PC-9 (cell line): ENCODE data around the gene ERN1. TPM values are rescaled to one million over a fixed set of nuclear protein-coding genes. Genes with fewer than 3 reads are reported as not detected.

ENCODE experiments used
- BruUV-seq: library from RNA; stranded (reverse); fragments of 400-500 nt; replicated peaks from 2 replicates; lab custom pipeline; 2021; lab: Mats Ljungman, UMichigan
- CTCF ChIA-PET: fragments of 300-600 bp; sonication (Branson Sonifier 250); formaldehyde crosslinking; loops from one replicate; lab custom pipeline; 2022; ENCODE audit warnings: antibody characterized with exemption; lab: Charles Lee
- POLR2A ChIA-PET: fragments of 300-600 bp; sonication (Branson Sonifier 250); formaldehyde crosslinking; loops from one replicate; lab custom pipeline; 2022; ENCODE audit warnings: antibody characterized with exemption; ENCODE audit not compliant: unreplicated experiment; lab: Charles Lee
- DNase-seq, 2 experiments: peaks; one replicate each; pipeline versions ENCODE4 v3.0.0 to v3.0.0-alpha.2; 2015 to 2022; ENCODE audit warnings: mixed read lengths in 1 of 2
- H2AFZ ChIP-seq: fragments of 200-600 bp; sonication (generic); 2 replicates; pipeline ENCODE4 v1.8.1; 2017; ENCODE audit warnings: antibody characterized with exemption
- H3F3A ChIP-seq: fragments of 200-600 bp; sonication (generic); 2 replicates; pipeline ENCODE4 v1.8.1; 2017; ENCODE audit warnings: antibody characterized with exemption, mild to moderate bottlenecking, low read depth; ENCODE audit not compliant: insufficient read depth
- H3K27ac ChIP-seq: fragments of 200-600 bp; sonication (generic); 2 replicates; pipeline ENCODE4 v1.6.1; 2016; ENCODE audit warnings: mixed run types
- H3K27me3 ChIP-seq: fragments of 200-600 bp; sonication (generic); 2 replicates; pipeline ENCODE4 v1.6.1; 2016; ENCODE audit warnings: low read depth, mixed run types; ENCODE audit not compliant: insufficient read depth
- H3K36me3 ChIP-seq: fragments of 200-600 bp; sonication (generic); 2 replicates; pipeline ENCODE4 v1.6.1; 2016; ENCODE audit warnings: low read depth, mixed run types
- H3K4me1 ChIP-seq: fragments of 200-600 bp; sonication (generic); replicated peaks from 2 replicates; pipeline ENCODE4 v1.6.1; 2016; ENCODE audit warnings: mixed run types; ENCODE audit not compliant: insufficient read depth
- H3K4me2 ChIP-seq: fragments of 200-600 bp; sonication (generic); 2 replicates; pipeline ENCODE4 v1.6.1; 2017; ENCODE audit warnings: mixed run types
- H3K4me3 ChIP-seq: fragments of 200-600 bp; sonication (generic); 2 replicates; pipeline ENCODE4 v1.6.1; 2016; ENCODE audit warnings: mixed run types
- H3K79me2 ChIP-seq: fragments of 200-600 bp; sonication (generic); 2 replicates; pipeline ENCODE4 v1.6.1; 2017; ENCODE audit warnings: low read depth, mixed run types
- H3K9me2 ChIP-seq: fragments of 200-600 bp; sonication (generic); 2 replicates; pipeline ENCODE4 v1.8.1; 2017; ENCODE audit warnings: mild to moderate bottlenecking; ENCODE audit not compliant: insufficient read depth
- H3K9me3 ChIP-seq: fragments of 200-600 bp; sonication (generic); 2 replicates; pipeline ENCODE4 v1.8.1; 2016; ENCODE audit warnings: low read depth; ENCODE audit not compliant: insufficient read depth
- H4K20me1 ChIP-seq: fragments of 200-600 bp; sonication (generic); 2 replicates; pipeline ENCODE4 v1.8.1; 2017; ENCODE audit not compliant: insufficient read depth
- EZH2 ChIP-seq: fragments of 200-600 bp; sonication (generic); IDR thresholded peaks from 2 replicates; pipeline ENCODE4 v1.8.0; 2017; ENCODE audit warnings: antibody characterized with exemption, low read depth
- intact Hi-C: fragments of 100-400 bp; cut with micrococcal nuclease; formaldehyde crosslinking; loops from one replicate; pipeline ENCODE4 v1.10.0; 2022; ENCODE audit not compliant: unreplicated experiment
- total RNA-seq: library from RNA; stranded (reverse); gene quantifications from 2 replicates; pipeline ENCODE4 v1.2.3, GENCODE V29; 2021
- TF ChIP-seq, protein P1 (sequence below): fragments of 200-600 bp; sonication (generic); conservative IDR thresholded peaks from 2 replicates; pipeline ENCODE4 v1.6.1; 2017; ENCODE audit warnings: mixed run types, antibody characterized with exemption, mild to moderate bottlenecking, moderate library complexity

ERN1 gene
- total RNA-seq, 1 experiment from 2014 or later = 9.2 TPM

DNA sequence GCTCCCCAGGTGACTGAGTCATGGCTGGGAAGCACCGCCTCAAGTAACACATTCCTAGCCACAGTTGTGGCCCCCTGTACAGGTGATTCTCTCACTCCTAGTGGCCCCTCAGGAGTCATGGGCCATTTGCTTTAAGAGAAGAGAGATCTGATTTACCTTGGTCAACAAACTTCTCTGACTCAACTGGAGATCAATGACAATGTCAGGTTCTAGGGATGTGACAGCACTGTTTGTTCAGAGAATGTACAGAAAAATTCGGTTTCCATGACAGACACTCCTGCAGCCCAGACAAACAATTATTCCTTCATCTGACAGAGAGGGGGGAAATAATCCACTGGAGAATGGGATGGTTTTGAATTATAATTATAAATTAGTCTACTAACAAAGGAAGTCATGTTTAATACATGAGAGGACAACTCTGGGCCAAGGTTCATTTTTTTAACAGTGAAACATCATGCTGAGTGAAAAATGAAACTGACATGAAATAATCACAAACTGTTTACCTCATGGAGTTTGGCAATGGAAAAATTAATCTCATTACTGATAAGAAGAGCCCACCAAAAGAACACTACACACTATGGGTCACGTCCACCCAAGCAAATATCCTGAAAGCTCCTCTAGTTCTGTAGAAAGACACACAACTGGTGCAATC lies 9.7 kb downstream of the ERN1 start:
- no peaks in the 10 kb centered on the region; the same call in 1 of the 2 replicates for H4K20me1 ChIP-seq
- no peak overlapping the region for H2AFZ ChIP-seq
- H3K4me2 ChIP-seq = no peak overlapping the region
- peaks cover 12% of the 10 kb centered on the region; the same call in 1 of the 2 replicates for H3K36me3 ChIP-seq
- H3K4me1 ChIP-seq = peaks cover 38% of the 10 kb centered on the region
- DNase-seq = no peak
- H3K4me3 ChIP-seq = no peak overlapping the region
- H3K9me2 ChIP-seq = no peaks in the 10 kb centered on the region
- no peaks in the 10 kb centered on the region for H3K27me3 ChIP-seq
- intact Hi-C loops = no loop called here
- no peaks in the 10 kb centered on the region for H3K9me3 ChIP-seq
- TF ChIP-seq, protein P1, sequence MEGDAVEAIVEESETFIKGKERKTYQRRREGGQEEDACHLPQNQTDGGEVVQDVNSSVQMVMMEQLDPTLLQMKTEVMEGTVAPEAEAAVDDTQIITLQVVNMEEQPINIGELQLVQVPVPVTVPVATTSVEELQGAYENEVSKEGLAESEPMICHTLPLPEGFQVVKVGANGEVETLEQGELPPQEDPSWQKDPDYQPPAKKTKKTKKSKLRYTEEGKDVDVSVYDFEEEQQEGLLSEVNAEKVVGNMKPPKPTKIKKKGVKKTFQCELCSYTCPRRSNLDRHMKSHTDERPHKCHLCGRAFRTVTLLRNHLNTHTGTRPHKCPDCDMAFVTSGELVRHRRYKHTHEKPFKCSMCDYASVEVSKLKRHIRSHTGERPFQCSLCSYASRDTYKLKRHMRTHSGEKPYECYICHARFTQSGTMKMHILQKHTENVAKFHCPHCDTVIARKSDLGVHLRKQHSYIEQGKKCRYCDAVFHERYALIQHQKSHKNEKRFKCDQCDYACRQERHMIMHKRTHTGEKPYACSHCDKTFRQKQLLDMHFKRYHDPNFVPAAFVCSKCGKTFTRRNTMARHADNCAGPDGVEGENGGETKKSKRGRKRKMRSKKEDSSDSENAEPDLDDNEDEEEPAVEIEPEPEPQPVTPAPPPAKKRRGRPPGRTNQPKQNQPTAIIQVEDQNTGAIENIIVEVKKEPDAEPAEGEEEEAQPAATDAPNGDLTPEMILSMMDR = no peak
- no peak for TF ChIP-seq EZH2
- H3K27ac ChIP-seq = no peak overlapping the region
- H3F3A ChIP-seq = peaks cover 34% of the 10 kb centered on the region
- peaks cover 82% of the 10 kb centered on the region for H3K79me2 ChIP-seq
- CTCF ChIA-PET = interaction anchor here (0.5 kb wide), 1 partner anchor 41 kb away, joined by 3 read pairs; no protein-coding TSS in a partner anchor
- POLR2A ChIA-PET = interaction anchor here (0.5 kb wide), 1 partner anchor 176 kb away, joined by 4 read pairs; no protein-coding TSS in a partner anchor
- BruUV-seq = no TSS peak

DNA sequence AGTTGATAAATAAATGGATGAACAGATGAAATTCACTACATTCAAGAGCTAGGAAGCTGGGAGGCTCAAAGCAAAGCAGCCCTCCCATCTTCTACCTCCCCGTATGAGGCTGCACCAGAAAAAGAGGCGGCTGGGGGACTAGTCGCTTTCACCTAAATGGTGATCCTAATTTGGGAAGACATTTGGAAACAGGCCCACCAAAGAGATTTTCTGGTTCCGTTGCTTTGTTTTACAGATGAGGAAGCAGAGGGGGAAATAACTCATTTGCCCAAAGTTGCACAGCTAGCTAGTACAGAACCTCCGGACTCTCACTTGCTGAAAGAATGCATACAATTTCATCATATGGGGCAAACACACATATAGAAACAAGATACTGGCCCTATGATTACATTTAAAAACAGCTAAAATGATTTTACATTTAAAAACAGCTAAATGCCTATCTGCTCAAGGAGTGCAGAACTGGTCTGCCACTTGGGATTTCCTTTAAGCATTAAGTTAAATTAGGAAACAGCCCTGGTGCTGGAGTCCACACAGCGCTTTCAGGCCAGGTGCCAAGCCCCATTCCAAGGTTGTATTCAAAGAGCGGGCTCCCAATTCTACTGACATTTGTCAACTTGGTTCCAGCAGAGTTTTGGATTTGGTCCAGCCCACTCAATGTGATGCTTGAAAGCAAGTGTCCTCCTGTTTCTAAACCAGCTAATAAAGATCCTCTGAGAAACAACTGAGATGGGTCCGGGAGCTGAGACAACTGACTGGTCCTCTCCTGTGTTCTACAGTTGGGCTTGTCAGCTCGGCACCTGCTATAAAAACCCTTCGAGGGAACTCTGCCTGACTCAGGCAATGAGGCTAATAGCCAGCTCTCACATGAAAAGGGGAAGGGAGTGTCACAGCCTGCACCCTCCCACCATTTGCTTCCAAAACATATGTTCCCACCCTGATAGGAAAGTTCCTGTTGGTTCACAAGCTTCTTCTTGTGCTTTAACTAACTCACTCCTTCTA lies 11.7 kb downstream of the ERN1 start:
- POLR2A ChIA-PET = interaction anchor here (0.6 kb wide), 1 partner anchor 27 kb away, joined by 4 read pairs; no protein-coding TSS in a partner anchor
- Histone ChIP-seq H3F3A (peaks cover 47% of the 10 kb centered on the region), H3K9me2 (no peaks in the 10 kb centered on the region), H3K4me2 (no peak overlapping the region), H3K4me1 (peaks cover 53% of the 10 kb centered on the region), H2AFZ (no peak overlapping the region), H3K4me3 (no peak overlapping the region), H3K79me2 (peaks cover 83% of the 10 kb centered on the region), H3K9me3 (no peaks in the 10 kb centered on the region), H3K36me3 (0 out of 2 replicates have a peak, but pooled peaks cover 9% of the 10 kb centered on the region), H3K27ac (0 out of 2 replicates have a peak overlapping the region, but pooled peaks have one; percentile 86), H3K27me3 (no peaks in the 10 kb centered on the region), H4K20me1 (no peaks in the 10 kb centered on the region; the same call in 1 of the 2 replicates)
- CTCF ChIA-PET = no interaction called here
- no peak for TF ChIP-seq EZH2
- TF ChIP-seq, protein P1 = no peak
- no peak for DNase-seq
- intact Hi-C loops = no loop called here
- BruUV-seq = no TSS peak
